Stomach (tissue), 4 donors: Measurements from ENCODE around the gene SLC35E4.

Source experiments
- CTCF ChIP-seq, 7 experiments: fragments of 450-650 bp in 4 of 7; fragments of 200-600 bp in 3 of 7; sonication (generic) in 3 of 7; IDR thresholded peaks; one replicate each; pipeline ENCODE4 v1.5.1; 2016 to 2019; ENCODE audit warnings: antibody characterized with exemption in 7 of 7, control low read depth in 2 of 7, mild to moderate bottlenecking in 1 of 7
- EP300 ChIP-seq: sonication (generic); formaldehyde crosslinking; IDR thresholded peaks from one replicate; pipeline ENCODE4 v1.6.1; 2017; ENCODE audit warnings: antibody characterized with exemption

GRCh38 chr22:30628491-30628890 is 7.1 kb upstream of the SLC35E4 start:
- TF ChIP-seq EP300: no peak
- TF ChIP-seq CTCF (IDR thresholded peaks at IDR 0.05): no peak
